Activated effector memory CD4-positive, alpha-beta T cell treated with anti-CD3 and anti-CD28 coated beads, Interleukin-2, amount 50 U/mL, for 16 hours (primary cell): ENCODE results near the gene RNASEH2B.

Experiments used
- DNase-seq: peaks from one replicate; pipeline ENCODE4 v3.0.0-alpha.2; 2020

RNASEH2B gene

DNA sequence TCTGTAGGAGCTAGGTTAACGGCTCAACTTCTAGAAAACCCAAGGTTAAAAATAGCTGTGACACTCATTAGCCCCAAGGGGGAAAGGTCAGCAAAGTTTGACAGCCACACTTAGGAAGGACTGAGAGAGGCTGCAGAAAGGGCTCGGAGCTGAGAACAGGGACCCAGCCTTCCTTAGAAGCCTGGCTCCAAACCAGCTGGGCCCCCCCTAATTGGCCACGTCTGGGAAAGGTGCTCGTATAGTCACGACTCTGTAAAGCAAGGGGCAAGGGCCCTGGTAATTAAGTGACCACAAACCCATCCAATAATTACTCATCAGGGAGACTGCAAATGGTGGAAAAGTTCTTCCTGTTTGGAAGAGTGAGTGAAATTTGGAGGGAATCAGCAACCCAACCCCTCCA, 90.5 kb downstream of the RNASEH2B start:
- DNase-seq: no peak

GRCh38 chr13:51000571-51001260, 91.1 kb downstream of the RNASEH2B start:
- DNase-seq: no peak

DNA sequence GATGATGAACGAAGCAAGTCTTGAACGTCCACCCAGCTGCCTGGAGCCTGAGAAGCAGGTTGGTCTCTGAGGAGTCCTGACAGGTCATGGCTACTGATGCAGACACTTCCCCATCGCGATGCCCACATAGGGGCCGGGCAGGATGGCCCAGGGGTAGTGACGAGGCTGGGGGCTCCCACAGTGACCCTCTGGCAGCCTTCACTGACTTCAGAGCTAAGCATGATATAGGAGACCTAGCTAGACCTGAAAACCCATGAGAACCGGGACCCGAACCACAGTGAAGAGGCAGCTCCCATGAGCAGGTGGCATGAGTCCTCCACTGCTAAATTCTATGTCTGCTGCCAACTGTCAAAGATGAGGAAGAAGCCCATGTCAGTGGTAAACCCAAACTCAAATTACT, 91.7 kb downstream of the RNASEH2B start:
- no peak for DNase-seq

GRCh38 chr13:51002736-51003135, 93.1 kb downstream of the RNASEH2B start:
- no peak for DNase-seq

DNA sequence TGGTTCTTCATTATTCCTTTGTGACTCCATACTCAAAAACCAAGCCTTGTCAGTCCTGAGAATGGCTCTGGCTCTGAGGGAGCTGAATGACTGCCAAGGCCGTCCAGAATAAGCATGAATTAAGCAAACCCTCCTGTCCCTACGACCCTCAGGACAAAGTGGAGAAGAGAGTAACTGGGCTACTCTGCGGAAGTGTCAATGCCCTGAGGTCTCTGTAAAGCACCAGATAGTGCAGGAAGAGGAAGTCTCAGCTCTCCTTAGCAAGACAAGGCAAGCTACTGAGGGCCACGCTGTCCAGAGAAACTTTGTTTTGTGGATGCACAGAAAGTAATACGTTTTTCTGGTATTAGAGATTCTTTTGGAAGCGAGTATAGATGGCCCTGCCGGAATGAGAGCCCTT, 94.1 kb downstream of the RNASEH2B start:
- no peak for DNase-seq

DNA sequence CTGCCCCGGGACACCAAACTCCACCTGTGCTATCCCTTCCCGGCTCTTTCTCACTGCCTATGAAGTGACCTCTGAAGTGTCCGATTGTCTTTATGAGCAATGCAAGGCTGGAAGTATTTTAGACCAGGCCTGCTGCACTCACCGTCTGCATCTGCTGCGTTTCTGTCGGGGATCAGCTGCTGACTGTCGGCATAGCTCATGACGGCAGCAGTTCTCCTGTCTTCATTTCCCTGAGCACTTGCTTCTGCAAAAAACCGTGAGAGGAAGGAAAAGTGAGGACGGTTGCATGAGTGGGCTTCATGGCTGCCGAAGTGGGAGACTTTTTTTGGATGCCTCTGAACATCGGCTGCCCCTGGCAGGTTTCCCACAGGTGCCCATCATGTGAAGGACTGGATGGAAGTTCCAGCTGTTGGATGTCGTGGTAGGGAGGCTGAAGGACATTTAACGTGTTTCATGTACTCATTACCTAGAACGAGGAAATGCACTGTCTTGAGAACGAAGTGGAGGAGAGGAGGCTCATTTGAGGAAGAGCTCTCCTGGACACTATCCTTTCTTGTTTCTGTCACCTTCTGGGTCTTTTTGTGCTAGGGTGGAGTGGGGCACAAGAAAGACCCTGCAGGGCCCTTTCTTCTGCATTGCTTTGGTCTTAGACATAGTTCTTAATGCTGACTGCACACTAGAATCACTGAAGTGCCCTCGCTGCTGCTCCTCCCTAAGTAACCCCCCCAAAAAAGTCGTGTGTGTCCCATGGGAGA, 94.7 kb downstream of the RNASEH2B start:
- no peak for DNase-seq

GRCh38 chr13:51004918-51005460, 95.4 kb downstream of the RNASEH2B start:
- DNase-seq: no peak

GRCh38 chr13:51005566-51005965, 96.0 kb downstream of the RNASEH2B start:
- DNase-seq: no peak
